HL-60 (cell line): Measurements from ENCODE around the gene PRRT1B.

Experiments
- CTCF ChIP-seq: IDR thresholded peaks from one replicate; pipeline ENCODE4 v1.5.1; 2011; ENCODE audit warnings: low read length, control low read depth, inconsistent platforms; ENCODE audit not compliant: insufficient read depth
- GABPA ChIP-seq: IDR thresholded peaks from 2 replicates; pipeline ENCODE4 v1.6.1; 2012; ENCODE audit warnings: low read depth
- POLR2AphosphoS5 ChIP-seq: IDR thresholded peaks from 2 replicates; pipeline ENCODE4 v1.6.1; 2012; ENCODE audit warnings: low read depth
- REST ChIP-seq: IDR thresholded peaks from 2 replicates; pipeline ENCODE4 v1.6.1; 2012; ENCODE audit warnings: low read depth; ENCODE audit not compliant: insufficient replicate concordance
- SPI1 ChIP-seq: IDR thresholded peaks from 2 replicates; pipeline ENCODE4 v1.6.1; 2012; ENCODE audit warnings: low read depth, mild to moderate bottlenecking, borderline replicate concordance

- no peak for TF ChIP-seq CTCF
- TF ChIP-seq GABPA = no peak
- no peak for TF ChIP-seq POLR2AphosphoS5
- no peak for TF ChIP-seq REST
- no peak for TF ChIP-seq SPI1
Observed at GRCh38 chr9:131521203-131521602, 24.1 kb upstream of the PRRT1B start.
